CD4-positive, alpha-beta T cell treated with Interleukin-21 for 1 hour (primary cell): ENCODE data around the gene CDON.
"Not testable (repeated sequence)": the region's sequence is repeated elsewhere in the genome, so short reads cannot be mapped to it uniquely, and the experiment has no call there.

Experiments used
- DNase-seq: peaks from one replicate; pipeline ENCODE4 v3.0.0-alpha.2; 2020

Gene CDON

DNA sequence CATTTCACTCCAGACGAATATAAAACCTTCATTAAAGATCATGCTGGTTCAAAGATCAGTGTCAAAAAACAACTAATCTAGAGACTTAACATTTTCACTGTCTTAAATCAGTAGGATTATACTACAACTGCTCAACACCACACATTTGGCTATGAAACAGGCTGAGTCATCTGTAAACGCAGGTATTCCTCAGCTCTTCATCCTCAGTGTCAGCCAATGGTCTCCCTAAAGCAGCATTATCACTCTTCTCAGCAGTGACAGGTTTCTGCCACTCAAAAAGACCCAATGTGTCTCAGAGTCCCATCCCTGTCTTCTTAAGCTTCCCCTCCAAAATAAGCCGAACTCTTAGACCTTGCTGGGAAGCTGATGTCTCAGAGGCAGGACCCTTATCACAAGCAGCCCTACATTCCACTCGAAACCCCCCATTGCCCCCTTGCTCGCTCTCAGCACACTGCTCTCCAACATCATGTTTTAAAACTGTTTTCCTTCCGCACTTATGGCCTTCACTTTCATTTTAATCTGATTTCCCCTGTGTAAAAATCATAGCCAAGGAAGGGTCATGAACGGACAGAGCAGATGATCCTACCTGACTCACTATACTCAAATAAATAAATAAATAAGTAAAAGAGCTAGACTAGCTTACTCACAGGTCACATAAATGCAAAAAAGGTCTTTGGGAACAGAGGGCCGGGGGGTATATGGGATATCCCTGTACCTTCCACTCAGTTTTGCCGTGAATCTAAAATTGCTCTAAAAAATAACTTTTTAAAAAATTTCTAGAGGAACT, 23.0 kb downstream of the CDON start:
- DNase-seq = no peak

DNA sequence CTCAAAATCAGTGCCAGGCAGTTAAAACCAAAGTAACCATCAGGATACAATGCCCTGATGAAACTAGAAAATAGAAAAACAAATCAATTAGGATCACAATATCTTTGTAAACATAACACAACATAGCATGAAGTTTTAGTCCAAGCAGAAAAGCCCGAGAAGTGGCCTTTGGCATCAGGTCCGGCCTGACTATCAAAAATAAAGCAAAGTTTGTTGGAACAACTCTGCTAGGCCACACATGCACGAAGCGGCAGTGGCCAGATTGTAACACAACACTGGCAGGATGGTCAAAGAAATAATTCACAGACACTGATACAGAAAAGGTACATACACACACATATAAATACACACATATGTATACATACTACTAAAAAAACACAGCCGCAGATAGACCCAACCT, 26.9 kb downstream of the CDON start:
- no peak for DNase-seq

DNA sequence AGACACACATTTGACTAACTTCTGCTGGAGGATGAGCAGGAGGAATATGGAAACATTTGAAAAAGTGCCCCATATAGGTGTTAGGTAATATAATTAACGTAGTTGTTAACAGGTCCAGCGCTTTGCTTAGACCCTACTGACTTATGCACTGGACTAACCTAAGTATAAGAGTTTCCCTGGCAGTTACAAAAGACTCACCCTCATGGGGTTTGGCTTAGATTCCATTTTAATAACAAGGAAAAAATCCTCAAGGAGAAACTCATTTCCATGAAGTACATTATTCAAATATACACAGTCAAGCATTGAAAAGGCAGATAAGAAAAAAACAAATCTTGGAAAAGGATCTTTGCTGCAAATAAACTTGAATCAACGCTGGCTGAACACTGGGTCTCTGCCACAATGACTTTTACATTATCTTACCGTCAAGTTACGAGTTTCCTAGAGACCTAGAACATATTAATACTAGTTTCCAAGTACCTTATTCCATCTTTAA, 27.7 kb downstream of the CDON start:
- no peak for DNase-seq

DNA sequence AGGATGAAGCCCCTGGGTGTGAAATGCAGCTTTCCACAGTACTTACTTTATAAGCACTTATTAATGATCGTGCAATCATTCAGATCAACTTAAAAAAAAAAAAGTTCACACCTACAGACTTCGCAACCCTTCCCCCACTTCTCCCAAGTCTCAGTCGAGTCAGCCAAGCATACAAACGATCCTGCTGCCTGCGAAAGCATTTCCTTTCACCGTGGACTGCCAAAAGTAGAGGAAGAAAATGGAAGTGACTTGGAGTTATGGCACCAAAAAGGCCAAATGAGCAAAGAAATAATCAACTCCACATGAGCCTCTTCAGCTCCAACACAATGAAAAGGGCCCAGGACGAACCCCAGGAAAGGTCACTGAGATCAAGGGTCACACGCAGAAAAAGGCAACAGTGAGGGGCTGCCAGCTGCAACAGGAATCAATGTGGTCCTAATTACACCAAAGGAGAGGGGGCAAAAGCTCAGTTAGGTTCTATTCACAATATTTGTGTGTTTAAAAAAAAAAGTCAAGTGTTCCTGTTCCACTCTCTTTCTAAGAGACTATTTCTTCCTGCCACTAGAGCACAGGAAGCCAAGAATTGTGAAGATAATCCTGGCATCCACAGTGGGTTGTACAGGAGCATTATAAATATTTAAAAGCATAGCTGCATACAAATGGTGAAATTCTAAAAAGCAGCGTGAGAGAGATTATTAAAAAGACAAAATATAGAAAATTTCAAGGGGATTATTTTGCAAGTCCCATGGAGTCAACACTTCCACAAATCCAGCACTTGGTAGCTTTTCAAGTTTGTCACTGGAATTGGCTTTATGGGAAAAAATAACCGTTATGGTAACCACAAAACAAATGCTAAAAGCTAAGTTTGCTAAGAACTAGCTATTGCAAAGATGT, 28.4 kb downstream of the CDON start:
- no peak for DNase-seq

DNA sequence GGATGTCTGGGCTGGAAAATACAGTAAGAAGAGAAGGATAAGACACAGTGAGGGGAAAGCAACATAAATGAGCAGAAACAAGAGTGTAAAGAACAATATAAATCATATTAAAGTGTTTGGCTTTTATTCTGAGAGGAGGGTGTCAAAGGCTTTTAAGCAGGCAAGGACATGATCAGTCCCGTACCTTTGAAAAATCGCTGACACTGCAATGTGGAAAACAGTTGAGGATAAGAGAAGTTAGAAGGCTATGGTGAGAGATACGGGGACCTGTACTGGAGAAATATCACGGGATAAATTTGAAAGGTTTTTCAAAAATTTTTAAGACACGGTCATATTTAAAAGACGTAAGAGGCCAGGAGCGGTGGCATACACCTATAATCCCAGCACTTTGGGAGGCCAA, 30.3 kb downstream of the CDON start:
- no peak for DNase-seq

DNA sequence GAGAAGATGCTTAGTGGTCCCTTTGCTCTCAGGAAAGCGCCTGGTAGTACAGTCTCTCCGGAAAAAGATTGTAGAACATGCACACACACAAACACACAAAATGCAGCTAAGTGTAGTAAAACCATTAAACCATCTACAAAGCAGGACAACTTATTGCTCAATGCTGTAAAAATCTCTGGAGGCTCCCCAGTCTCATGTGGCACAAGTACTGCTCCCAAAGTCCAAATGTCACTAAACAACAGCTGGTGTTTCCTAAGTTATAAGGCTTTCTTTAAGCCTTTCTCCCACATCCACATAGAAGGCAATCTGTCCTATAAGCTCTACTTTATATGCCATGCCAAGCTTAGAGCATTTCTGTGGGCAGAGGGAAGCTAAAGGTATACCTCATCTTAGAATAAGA, 32.9 kb downstream of the CDON start:
- no peak for DNase-seq

DNA sequence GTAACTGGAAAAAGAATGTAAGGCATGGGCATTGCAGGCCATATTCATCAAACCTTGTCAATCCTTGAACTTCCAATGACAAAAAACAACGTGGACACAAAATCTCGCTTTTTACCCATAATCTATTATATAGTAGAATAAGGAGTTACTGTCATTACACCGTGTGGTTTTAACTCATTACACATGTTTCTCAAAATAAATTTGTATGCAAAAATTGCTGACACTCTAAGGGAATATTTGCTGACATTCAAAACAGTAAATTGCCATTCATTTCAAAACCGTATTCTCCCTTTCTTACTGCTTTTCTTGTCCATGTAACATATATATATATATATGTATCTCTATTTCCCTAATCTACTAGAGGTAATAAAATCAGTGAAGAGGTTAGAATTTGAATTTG, 33.4 kb downstream of the CDON start:
- DNase-seq = no peak

DNA sequence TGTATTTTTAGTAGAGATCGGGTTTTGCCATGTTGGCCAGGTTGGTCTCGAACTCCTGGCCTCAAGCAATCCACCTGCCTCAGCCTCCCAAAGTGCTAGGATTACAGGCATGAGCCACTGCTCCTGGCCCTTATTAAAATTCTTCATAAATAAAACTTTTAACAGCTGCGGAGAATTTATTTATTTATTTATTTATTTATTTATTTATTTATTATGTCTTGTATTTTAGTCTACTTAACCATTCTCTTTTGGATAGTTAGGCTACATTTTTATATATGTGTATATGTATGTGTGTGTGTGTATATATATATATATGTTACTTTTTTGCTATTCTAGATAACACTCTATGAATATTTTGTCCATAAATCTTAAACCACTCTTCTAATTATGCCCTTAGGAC, 34.1 kb downstream of the CDON start:
- not testable (repeated sequence) for DNase-seq

DNA sequence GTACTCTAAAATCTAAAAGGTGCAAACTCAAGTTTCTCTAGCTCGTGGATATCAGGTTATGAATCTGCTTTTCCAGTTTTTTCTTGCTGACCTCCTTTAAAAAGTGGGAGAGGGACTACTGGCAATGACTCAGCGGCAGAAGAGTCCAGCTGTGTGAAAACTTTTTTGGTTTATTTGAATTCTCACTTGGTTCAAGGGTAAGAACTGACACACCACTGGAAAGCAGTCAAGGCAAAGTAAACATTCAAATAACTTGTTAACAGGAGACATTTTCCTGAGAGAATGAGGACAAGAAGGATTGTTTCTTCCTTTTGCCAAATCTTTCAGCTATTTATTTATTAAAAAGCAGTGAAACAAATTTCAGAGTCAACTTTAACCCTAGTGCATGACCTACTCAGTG, 36.1 kb downstream of the CDON start:
- DNase-seq = no peak

DNA sequence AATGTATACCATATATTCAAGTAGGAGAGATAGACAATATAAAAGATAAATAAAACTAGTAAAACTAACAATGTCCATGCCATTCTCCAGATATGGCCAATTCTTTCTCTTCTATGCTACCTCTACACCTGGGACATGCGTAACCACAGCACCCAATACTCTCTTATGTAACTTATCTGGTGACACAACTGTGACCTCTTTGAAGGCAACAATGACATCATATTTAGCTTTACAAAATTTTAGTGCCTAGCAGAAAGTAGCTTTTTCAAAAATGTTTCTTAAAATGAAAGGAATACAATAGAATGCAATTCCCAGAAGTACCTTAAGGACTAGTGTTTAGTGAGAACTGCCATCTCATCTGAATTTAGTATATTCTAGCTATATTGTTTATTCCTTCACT, 36.8 kb downstream of the CDON start:
- DNase-seq = no peak

DNA sequence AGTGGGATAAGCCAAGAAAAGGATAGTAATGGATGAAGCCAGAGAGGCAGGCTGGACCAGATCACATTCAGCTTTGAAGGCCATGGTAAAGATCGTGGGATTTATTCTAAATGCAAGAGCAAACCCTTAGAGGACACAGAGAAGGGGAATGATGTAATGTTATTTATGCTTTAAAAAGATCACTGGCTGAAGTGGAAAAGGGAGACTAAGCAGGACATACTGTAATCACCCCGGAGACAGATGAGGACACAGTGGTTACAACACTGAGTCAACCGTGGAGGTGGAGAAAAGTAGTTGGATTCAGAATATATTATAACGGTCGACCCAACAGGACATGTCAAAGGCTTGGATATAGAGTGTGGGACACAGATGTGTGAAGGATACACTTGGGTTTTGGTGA, 38.5 kb downstream of the CDON start:
- DNase-seq = no peak

DNA sequence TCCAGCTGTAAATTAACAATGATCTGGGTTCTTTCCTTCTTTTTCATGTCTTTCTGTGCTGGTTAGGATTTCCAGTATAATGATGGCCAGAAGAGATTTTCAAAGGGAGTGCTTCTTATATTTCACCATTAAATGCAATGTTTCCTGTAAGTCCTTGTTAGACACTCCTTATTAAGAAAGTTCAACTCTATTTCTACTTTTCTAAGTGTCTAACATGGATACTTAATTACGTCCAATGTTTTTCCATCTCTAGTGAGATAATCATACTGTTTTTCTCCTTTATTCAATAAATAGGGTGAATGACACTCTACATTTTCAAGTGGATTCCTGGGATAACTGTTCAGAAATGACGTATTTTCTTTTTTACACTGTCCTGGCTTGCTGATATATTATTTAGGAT, 49.8 kb downstream of the CDON start:
- no peak for DNase-seq

DNA sequence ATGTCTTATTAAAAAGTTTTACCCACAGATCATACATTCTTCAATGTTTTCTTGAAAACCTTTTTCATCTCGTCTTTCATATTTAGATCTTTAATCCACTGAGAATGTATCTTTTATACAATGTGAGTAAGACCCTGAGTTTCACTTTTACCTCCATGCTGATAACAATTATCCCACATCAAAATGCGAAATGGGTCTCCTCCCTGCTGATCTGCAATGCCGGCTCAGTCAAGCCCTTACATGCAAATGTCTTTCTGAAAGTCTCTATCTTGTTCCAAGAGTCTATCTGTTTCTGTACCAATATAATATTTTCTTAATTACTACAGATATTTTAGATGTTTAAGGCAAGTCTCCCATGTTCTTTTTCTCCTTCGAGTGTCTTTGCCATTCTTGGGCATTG, 50.9 kb downstream of the CDON start:
- DNase-seq = no peak

DNA sequence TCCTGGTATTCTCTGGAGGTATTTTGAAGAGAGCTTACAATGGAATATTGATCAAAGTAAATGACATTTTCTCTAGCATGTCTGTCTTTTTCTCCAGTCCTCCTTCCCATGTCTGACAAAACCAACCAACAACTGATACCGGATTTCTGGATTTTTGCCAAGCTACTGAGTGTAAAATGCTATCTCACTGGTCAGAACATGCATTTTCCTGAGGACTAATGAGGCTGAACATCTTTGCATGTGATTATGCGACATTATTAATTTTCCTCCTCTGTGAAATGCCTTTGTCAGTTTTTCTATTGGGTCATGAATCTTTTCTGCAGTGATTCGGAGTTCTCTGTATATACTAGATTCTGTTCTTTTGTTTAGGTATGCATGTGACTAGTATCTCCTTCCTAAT, 51.4 kb downstream of the CDON start:
- no peak for DNase-seq

DNA sequence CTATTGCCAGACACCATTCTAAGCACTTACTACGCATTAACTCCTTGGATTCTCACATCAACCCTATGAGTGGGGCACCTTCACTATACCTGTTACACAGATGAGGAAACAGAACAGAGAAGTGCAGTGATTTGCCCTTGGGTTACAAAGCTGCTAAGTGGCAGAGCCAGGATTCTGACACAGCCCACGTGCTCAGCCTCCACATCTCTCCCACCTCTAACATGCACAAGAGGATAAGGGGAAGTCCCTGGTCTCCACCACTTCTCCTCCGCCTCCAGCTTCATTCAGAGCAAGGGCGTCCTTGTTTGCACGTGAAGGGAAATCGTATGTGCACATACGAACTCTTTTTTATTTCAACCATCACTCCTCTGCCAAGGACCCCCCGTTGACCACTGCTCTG, 53.7 kb downstream of the CDON start:
- DNase-seq = no peak

DNA sequence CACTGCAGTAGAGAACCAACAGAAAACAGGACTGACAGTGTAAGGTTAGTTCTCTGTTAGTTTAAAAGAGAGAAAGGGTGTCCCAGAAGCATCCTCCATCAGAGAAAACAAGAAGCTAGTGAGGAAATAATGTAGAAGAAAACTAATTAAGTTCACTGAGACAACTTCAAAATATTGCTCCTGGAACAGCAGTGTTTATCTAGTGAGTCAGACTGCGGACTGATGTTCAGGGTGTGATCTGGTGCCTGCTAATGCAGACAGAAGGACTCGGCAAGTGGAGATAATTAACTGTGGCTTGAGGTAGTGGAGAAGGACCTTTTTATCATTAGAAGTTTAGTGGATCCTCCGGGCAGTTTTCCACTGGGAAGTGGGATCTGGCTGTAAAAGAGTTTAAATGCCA, 55.4 kb downstream of the CDON start:
- no peak for DNase-seq

DNA sequence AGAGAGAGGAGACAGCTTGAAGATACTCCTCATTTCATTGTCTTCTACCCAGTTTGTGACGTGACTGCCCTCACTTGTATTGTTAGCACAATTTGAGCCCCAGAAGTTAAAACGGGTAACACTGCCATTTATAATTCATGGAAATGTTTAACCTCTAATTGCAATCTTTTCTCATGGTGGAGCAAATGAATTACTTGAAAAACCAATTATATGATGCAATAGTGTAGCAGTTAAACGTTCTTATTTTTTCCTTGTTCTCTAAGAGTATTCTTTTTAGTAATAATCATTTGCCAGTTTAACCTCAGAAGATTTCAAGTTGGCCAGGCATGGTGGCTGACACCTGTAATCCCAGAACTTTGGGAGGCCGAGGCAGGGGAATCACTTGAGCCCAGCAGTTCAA, 56.6 kb downstream of the CDON start:
- DNase-seq = no peak

DNA sequence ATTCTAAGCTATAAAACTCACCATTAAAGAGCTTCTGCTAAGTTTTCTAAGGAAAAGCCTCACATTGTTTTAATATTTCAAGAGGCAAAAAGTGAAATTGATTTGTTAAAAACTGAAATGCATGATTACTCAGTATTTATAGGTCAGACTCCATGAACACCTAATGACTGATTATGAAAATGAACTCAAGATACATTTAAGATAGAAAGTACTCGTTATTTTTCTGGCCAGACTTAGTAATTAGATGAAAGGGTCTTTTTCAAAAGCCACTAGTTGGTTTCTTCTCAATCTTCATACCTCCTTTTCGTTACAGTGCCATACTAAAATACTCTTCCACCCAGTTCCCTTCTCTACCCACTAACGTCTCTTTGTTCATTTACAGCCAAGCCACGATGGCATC, 60.5 kb downstream of the CDON start:
- DNase-seq = no peak

DNA sequence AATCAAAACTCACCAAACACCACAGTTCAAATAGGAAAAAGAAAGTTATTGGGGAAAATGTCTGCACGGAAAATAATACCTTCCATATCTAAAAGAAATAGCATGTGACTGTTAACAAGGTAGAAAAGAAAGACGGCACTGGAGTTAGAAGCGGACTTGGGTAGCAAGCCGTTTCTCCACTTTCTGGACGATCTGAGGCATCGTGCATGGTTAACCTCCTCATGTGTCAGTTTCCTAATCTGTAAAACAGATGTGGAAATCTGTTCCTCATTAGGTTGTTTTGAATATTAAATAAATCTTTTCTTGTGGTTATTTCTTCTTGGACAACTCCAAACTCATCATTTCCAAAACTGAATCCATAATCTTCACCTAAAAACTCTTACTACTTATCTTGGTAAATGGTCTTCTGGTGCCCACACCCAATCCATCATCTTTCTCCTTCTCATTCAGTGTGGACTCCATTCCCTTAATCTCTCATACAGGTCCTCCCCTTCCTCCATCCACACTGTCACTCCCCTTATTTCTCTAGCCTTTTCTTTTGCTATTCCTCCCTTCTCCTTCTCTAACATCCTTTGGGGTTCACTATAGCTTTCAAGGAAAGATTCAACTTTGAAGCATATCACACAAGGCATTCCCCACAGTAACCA, 63.3 kb downstream of the CDON start:
- no peak for DNase-seq

DNA sequence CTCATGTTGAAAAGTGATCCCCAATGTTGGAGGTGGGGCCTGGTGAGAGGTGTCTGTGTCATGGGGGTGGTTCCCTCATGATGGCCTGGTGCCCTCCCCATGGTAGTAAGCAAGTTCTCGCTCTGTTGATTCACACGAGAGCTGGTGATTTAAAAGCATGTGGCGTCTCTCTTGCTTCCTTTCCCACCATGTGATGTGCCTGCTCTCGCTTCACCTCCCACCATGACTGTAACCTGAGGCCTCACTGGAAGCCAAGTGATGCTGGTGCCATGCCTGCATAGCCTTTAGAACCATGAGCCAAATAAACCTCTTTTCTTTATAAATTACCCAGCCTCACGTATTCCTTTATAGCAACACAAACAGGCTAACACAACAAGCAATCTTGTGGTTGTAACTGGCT, 64.4 kb downstream of the CDON start:
- DNase-seq = no peak

DNA sequence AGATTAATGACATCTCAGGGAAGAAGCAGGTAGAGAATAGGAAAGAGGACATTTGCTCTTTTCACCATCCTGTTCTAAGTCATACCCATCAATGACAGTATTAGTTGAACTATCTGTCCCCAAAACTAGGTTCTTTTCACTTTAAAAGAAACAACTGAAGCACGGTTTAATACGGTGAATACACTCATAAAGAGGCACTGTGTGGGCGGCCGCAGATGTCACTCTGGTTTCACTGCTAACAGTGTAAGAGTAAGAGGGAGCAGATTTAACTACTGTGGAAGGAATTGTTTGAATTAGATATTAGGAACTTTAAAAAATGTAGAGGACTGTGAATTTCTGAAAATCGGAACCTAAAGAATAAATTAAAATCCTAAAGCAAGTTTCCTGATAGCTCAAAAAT, 67.4 kb downstream of the CDON start:
- no peak for DNase-seq

DNA sequence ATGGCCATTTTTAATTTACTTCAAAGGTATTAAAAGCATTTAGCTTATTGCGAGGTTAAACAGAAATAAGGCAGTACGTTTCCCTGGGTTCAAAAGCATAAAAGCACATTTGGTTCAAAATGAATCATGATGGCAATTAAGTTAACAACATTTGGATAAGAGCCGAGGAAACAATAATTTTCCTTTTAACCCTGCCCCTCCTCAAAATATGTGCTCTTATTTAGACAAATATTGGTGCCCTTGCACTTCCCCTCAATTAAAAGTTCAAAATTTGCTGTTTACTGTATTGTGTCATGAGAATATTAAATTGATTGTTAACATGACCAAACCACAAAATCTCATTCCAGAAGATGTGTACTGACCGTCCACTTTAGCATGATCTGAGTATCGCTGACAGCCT, 68.2 kb downstream of the CDON start:
- no peak for DNase-seq

DNA sequence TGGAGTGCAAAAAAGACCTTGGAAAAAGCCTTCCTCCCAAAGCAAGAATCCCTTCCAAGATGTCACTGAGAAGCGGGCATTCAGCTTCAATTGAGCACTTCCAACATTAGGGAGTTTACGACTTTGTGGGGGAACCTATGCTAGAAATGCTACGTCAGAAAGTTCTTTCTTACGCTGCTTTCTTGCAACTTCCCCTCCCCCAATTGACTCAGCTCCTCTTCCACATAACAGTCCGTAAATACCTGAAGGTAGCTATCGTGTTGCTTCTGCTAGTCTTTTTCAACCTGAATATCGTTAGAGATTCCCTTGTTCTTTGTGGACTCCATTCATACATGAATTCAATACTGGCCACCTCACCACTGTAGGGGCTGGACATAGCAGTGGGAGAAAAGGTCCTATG, 69.8 kb downstream of the CDON start:
- no peak for DNase-seq

DNA sequence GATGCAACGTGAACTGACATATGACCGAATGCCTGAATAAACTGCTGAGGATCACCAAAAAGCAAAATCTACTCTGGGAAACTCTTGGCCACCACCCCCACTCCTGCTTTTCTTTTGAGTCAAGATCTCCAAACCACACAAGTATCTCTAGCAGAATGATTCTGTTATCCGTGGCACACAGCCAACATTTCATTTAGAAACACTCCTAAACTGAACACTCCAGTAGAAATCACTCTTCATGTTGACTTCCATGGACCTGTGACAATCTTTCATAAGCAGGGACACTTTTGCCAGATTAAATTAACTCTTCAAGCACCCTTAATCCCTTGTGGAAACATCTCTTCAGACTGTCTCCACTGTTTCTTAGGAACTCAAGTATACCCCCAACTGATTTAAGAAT, 72.4 kb downstream of the CDON start:
- no peak for DNase-seq
